Smooth muscle cell of the brain vasculature (primary cell): ENCODE data around the gene ZNF782.
"Not testable (repeated sequence)": the region's sequence is repeated elsewhere in the genome, so short reads cannot be mapped to it uniquely, and the experiment has no call there.

Experiments
- DNase-seq: peaks from one replicate; pipeline ENCODE4 v3.0.0-alpha.2; 2012; ENCODE audit warnings: low read depth, low spot score

Gene ZNF782

GRCh38 chr9:96854651-96855273, 448 bp upstream of the ZNF782 start:
- no peak for DNase-seq

DNA sequence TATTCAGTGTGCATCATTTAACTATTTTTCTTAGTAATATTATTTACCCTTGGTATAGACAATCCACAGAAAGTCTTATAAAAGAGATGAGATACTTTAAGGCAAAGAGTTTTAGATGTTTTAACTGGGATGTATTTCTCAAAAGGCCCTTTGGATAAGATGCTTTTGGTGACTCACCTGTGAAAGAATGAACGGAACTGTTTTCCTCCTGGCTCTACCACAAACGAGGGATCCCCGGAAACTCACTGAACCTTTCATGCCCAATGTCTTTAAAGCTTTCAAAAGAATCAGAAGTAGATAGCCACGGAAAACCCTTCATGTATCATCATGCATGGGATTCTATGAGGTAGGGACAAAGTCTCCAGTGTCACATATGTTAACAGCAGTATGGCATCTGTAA, 1.6 kb downstream of the ZNF782 start:
- no peak for DNase-seq

DNA sequence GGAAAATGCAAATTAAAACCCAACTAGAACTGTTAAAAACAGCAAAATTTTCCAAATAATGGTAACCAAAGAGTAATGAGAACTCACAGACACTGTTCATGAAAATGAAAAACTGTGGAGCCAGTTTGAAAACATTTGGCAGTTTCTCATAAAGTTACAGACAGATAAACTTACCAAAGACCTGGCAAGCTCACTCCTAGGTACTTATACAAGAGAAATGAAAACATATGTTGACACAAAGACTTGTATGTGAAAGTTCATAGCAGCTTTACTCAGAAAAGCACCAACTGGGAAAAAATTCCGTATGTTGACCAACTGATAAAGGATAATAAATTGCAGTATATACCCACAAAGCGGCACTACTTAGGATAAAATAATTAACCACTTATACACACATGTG, 10.3 kb downstream of the ZNF782 start:
- DNase-seq, result no peak

DNA sequence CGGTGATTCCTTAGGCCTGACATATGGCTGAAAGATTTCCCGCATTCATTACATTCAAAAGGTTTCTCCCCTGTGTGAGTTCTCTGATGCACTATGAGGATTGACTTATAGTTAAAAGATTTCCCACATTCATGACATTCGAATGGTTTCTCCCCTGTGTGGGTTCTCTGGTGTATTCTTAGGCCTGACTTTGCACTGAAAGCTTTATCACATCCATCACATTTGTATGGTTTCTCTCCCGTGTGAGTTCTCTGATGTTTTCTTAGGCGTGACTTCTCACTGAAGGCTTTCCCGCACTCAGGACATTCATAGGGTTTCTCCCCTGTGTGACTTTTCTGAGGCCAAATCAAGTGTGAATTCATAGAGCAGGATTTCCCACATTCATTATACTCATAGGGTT, 35.8 kb downstream of the ZNF782 start:
- DNase-seq, result no peak

DNA sequence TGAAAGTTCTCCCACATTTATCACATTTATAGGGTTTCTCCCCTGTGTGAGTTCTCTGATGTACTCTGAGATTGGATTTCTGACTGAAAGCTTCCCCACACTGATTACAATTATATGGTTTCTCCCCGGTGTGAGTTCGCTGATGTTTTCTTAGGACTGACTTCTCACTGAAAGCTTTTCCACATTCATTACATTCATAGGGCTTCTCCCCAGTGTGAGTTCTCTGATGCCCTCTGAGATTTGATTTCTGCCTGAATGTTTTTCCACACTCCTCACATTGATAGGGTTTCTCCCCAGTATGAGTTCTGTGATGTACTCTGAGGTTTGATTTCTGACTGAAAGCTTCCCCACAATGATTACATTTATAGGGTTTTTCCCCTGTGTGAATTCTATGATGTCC, 36.3 kb downstream of the ZNF782 start:
- DNase-seq, result no peak

GRCh38 chr9:96813607-96814006, 40.7 kb downstream of the ZNF782 start:
- no peak for DNase-seq

- not testable (repeated sequence) for DNase-seq
Observed at GRCh38 chr9:96798959-96799358, 55.4 kb downstream of the ZNF782 start.

GRCh38 chr9:96784021-96784420, 70.3 kb downstream of the ZNF782 start:
- DNase-seq, result no peak

- DNase-seq, result no peak
Observed at GRCh38 chr9:96782235-96782634, 72.1 kb downstream of the ZNF782 start.

DNA sequence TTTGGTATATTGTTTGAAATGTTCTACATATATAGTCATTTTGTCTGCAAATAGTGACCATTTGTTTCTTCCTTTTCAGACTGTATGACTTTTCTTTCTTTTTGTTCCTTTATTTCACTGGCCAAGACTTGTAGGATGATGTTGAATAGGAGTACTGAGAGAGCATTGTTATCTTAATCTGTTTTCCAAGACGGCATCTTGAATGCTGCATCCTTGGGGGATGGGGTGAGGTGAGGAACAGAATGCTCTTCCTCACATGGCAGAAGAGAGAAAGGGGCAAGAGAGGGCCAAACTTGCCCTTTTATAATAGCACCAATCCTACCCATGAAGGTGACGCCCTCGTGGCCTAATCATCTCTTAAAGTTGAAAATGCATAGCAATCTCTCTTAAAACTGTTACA, 72.8 kb downstream of the ZNF782 start:
- DNase-seq, result no peak

- no peak for DNase-seq
Observed at GRCh38 chr9:96779089-96779488, 75.2 kb downstream of the ZNF782 start.

DNA sequence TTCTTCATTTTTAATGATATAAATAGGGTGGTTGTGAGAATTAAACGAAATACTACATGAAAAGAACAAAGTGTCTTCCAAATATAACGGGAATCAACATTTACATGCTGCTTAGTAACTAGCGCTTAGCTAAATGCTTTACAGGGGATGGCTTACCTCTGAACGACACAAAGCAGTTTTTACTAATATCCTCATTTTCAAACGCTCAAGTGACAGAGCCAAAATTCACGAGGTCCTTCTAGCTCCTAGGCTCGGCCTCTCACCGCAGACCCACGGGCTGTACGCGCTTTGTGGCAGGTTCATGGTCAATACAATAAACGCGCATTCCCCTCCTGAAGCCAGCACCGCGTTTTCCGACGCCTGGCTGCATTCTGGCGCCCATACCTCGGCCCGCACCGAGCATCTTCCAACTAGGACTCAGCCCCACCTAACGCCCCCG, 76.9 kb downstream of the ZNF782 start:
- DNase-seq, result no peak

GRCh38 chr9:96771124-96771523, 83.2 kb downstream of the ZNF782 start:
- no peak for DNase-seq

DNA sequence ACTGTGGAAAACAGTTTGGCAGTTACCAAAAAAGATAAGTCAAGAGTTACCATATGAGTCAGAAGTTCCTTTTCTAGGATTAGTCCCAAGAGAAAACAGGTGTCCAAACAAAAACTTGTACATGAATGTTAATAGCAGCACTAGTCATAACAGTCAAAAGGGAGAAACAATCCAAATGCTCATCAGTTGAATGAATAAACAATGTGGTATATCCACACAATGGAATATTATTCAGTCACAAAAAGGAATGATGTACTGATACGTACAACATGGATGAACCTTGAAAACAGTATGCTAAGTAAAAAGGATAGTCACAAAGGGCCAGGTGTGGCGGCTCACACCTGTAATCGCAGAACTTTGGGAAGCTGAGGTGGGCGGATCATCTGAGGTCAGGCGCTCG, 84.3 kb downstream of the ZNF782 start:
- no peak for DNase-seq
